K562 (cell line): ENCODE measurements around the gene MPDU1.
A peak's percentile ranks its signal among the peaks of the same experiment; 100 is the strongest.

ENCODE experiments used
- CEBPB ChIP-seq: fragments of 450-650 bp; IDR thresholded peaks from 2 replicates; pipeline ENCODE4 v1.6.1; 2016; ENCODE audit warnings: missing genetic modification characterization, missing compliant biosample characterization
- CTCF ChIP-seq, 3 experiments: IDR thresholded peaks in 2 of 3; conservative IDR thresholded peaks in 1 of 3; 2 replicates each; pipeline ENCODE4 v1.5.1; 2011 to 2012; ENCODE audit warnings: low read length in 3 of 3, mild to moderate bottlenecking in 3 of 3, control low read depth in 2 of 3, improper control_type of control experiment in 1 of 3, inconsistent platforms in 1 of 3, low read depth in 1 of 3, mixed read lengths in 1 of 3, moderate library complexity in 1 of 3; ENCODE audit not compliant: insufficient read depth in 2 of 3
- DNMT1 ChIP-seq: fragments of 450-650 bp; IDR thresholded peaks from 2 replicates; pipeline ENCODE4 v1.6.1; 2016; ENCODE audit warnings: antibody characterized with exemption, mild to moderate bottlenecking
- MAX ChIP-seq: sonication (generic); formaldehyde crosslinking; IDR thresholded peaks from 2 replicates; pipeline ENCODE4 v1.9.0; 2022; ENCODE audit warnings: mild to moderate bottlenecking, missing genetic modification reagents
- POLR2A ChIP-seq: fragments of 450-650 bp; conservative IDR thresholded peaks from 2 replicates; pipeline ENCODE4 v1.6.1; 2016
- SAFB2 ChIP-seq: fragments of 200-400 bp; formaldehyde crosslinking; IDR thresholded peaks from 2 replicates; pipeline ENCODE4 v1.6.1; 2018; ENCODE audit warnings: borderline replicate concordance, low read length, low read depth, moderate library complexity; ENCODE audit not compliant: severe bottlenecking
- SMARCB1 ChIP-seq: IDR thresholded peaks from 2 replicates; pipeline ENCODE4 v1.6.1; 2011; ENCODE audit warnings: improper control_type of control experiment, low read depth; ENCODE audit not compliant: insufficient read length
- SRSF9 ChIP-seq: fragments of 200-400 bp; formaldehyde crosslinking; IDR thresholded peaks from 2 replicates; pipeline ENCODE4 v1.6.1; 2017; ENCODE audit warnings: low read depth, low read length, borderline replicate concordance
- TCF7L2 ChIP-seq: fragments of 150-350 bp; IDR thresholded peaks from 2 replicates; pipeline ENCODE4 v1.6.1; 2016; ENCODE audit warnings: low read depth, mild to moderate bottlenecking, low read length, moderate library complexity
- ZNF121 ChIP-seq: sonication (generic); formaldehyde crosslinking; conservative IDR thresholded peaks from 2 replicates; pipeline ENCODE4 v1.8.0; 2022; ENCODE audit warnings: missing genetic modification reagents
- ZNF232 ChIP-seq: sonication (generic); formaldehyde crosslinking; IDR thresholded peaks from 2 replicates; pipeline ENCODE4 v1.8.0; 2022; ENCODE audit warnings: mild to moderate bottlenecking, missing genetic modification reagents
- ZNF384 ChIP-seq: IDR thresholded peaks from 2 replicates; pipeline ENCODE4 v1.6.1; 2012; ENCODE audit warnings: low read depth, low read length, improper control_type of control experiment
- TF ChIP-seq, protein P1 (sequence below), 2 experiments: fragments of 450-650 bp in 1 of 2; sonication (generic) in 1 of 2; formaldehyde crosslinking in 1 of 2; IDR thresholded peaks in 1 of 2; conservative IDR thresholded peaks in 1 of 2; 2 replicates each; pipeline versions ENCODE4 v1.6.1 to v1.8.1; 2016 to 2023; ENCODE audit warnings: mild to moderate bottlenecking in 2 of 2, moderate library complexity in 2 of 2, inconsistent platforms in 1 of 2, missing genetic modification reagents in 1 of 2

DNA sequence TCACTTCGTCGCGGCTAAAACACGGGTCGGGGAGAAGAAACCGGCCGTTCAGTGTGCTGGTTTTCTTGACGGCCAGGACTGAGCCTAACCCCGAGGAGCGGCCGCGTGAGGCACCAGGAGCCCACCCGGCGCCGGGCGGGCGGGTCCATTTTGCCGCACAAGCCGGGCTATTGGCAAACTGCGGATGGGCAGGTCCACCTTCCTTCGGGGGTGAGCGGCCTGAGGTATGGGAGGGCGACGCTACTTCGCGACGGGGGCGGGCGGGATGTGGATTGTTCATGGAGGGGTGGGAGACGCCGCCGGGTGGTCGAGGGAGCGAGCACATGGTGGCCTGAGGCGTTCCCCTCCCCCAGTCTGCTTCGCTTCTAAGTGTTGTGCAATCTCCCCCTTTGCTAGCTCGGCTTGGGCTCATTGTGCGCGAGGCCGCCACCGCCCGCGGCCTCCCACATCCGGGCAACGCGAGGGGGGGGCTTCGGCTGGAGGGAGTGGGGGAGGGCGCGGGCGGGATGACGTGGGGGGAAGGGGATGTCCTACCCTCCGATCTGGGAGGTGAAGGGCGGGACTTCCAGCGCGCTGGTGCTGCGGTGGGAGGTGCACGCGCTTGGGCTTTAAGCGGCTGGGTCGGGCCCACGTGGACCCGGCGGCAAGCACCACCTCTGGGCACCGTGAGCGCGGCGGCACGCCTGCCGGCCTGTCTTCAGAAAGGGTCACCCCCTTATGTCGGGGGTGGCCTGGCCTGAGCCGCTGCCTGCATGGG lies 10.2 kb upstream of the MPDU1 start:
- TF ChIP-seq CTCF (IDR thresholded peaks at IDR 0.05 in 2 of 3, conservative IDR thresholded peaks at IDR 0.05 in 1 of 3; ENCODE audit: insufficient read depth in 2 of 3, low read depth in 1 of 3, low read length in 3 of 3): no peak
- no peak for TF ChIP-seq SMARCB1
- no peak; the same call in 1 of the 2 replicates for TF ChIP-seq POLR2A
- 0 out of 2 replicates have a peak, but pooled peaks have one; percentile 28 for TF ChIP-seq TCF7L2
- peak; percentile 98 for TF ChIP-seq CEBPB (tag)
- TF ChIP-seq ZNF232 (CRISPR knock-in tag): no peak
- no peak for TF ChIP-seq ZNF121
- TF ChIP-seq ZNF384: no peak
- no peak for TF ChIP-seq DNMT1
- TF ChIP-seq SAFB2: no peak
- TF ChIP-seq, protein P1, sequence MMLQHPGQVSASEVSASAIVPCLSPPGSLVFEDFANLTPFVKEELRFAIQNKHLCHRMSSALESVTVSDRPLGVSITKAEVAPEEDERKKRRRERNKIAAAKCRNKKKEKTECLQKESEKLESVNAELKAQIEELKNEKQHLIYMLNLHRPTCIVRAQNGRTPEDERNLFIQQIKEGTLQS (IDR thresholded peaks at IDR 0.05): peak; percentile 47; the same call in 1 of the 2 replicates
- TF ChIP-seq, protein P1 (CRISPR knock-in tag; conservative IDR thresholded peaks at IDR 0.05): no peak
- TF ChIP-seq SRSF9: no peak
- peak; percentile 88 for TF ChIP-seq MAX (CRISPR knock-in tag)
